ENCODE results near the gene KRTAP10-6.

GRCh38 chr21:44566403-44566802, 25.9 kb downstream of the KRTAP10-6 start:
- TF ChIP-seq CTCF (IDR thresholded peaks at IDR 0.05) (no peak), POLR2A (IDR thresholded peaks at IDR 0.05) (no peak)
